ENCODE results near the gene TTC28.

Gene TTC28

GRCh38 chr22:28249402-28249801, 430.2 kb downstream of the TTC28 start:
- H3K4me3 ChIP-seq (ENCODE audit: low read depth, low read length), result no peak overlapping the region
- TF ChIP-seq CTCF (IDR thresholded peaks at IDR 0.05; ENCODE audit: borderline replicate concordance, insufficient read depth, low read depth, low read length), result no peak

GRCh38 chr22:28247667-28248363, 431.8 kb downstream of the TTC28 start:
- no peak for TF ChIP-seq CTCF (IDR thresholded peaks at IDR 0.05; ENCODE audit: borderline replicate concordance, insufficient read depth, low read depth, low read length)
- no peak overlapping the region for H3K4me3 ChIP-seq (ENCODE audit: low read depth, low read length)

- TF ChIP-seq CTCF (IDR thresholded peaks at IDR 0.05; ENCODE audit: borderline replicate concordance, insufficient read depth, low read depth, low read length), result no peak
- no peak overlapping the region for H3K4me3 ChIP-seq (ENCODE audit: low read depth, low read length)
Observed at GRCh38 chr22:28247136-28247535, 432.5 kb downstream of the TTC28 start.

GRCh38 chr22:28246397-28246796, 433.2 kb downstream of the TTC28 start:
- H3K4me3 ChIP-seq (ENCODE audit: low read depth, low read length), result no peak overlapping the region
- no peak for TF ChIP-seq CTCF (IDR thresholded peaks at IDR 0.05; ENCODE audit: borderline replicate concordance, insufficient read depth, low read depth, low read length)

GRCh38 chr22:28245579-28246224, 433.9 kb downstream of the TTC28 start:
- no peak for TF ChIP-seq CTCF (IDR thresholded peaks at IDR 0.05; ENCODE audit: borderline replicate concordance, insufficient read depth, low read depth, low read length)
- no peak overlapping the region for H3K4me3 ChIP-seq (ENCODE audit: low read depth, low read length)

GRCh38 chr22:28244757-28245156, 434.9 kb downstream of the TTC28 start:
- H3K4me3 ChIP-seq (ENCODE audit: low read depth, low read length), result no peak overlapping the region
- no peak for TF ChIP-seq CTCF (IDR thresholded peaks at IDR 0.05; ENCODE audit: borderline replicate concordance, insufficient read depth, low read depth, low read length)

- no peak overlapping the region for H3K4me3 ChIP-seq (ENCODE audit: low read depth, low read length)
- no peak for TF ChIP-seq CTCF (IDR thresholded peaks at IDR 0.05; ENCODE audit: borderline replicate concordance, insufficient read depth, low read depth, low read length)
Observed at GRCh38 chr22:28243539-28243938, 436.1 kb downstream of the TTC28 start.

All from GM12875 (cell line).